Muscle of arm (tissue), 12 donors: ENCODE data around the gene MAN1A1. TPM values are rescaled to one million over a fixed set of nuclear protein-coding genes. Genes with fewer than 3 reads are reported as not detected.

Experiments used
- DNase-seq: peaks from one replicate; pipeline ENCODE4 v3.0.0-alpha.2; 2013
- polyA plus RNA-seq, 12 donors: library from polyadenylated mRNA; unstranded; fragments of 120-200 nt; gene quantifications; one replicate each; pipeline ENCODE4 v1.2.1, GENCODE V29; 2013; ENCODE audit not compliant: insufficient read length in 12 of 12

Gene MAN1A1
- polyA plus RNA-seq, 12 donors, result 26.5 to 63.0 (median 34.4) TPM; not detected in 1

- DNase-seq, result peak; percentile 84
These were observed 201.3 kb downstream of the MAN1A1 start for GRCh38 chr6:119148098-119148824.

DNA sequence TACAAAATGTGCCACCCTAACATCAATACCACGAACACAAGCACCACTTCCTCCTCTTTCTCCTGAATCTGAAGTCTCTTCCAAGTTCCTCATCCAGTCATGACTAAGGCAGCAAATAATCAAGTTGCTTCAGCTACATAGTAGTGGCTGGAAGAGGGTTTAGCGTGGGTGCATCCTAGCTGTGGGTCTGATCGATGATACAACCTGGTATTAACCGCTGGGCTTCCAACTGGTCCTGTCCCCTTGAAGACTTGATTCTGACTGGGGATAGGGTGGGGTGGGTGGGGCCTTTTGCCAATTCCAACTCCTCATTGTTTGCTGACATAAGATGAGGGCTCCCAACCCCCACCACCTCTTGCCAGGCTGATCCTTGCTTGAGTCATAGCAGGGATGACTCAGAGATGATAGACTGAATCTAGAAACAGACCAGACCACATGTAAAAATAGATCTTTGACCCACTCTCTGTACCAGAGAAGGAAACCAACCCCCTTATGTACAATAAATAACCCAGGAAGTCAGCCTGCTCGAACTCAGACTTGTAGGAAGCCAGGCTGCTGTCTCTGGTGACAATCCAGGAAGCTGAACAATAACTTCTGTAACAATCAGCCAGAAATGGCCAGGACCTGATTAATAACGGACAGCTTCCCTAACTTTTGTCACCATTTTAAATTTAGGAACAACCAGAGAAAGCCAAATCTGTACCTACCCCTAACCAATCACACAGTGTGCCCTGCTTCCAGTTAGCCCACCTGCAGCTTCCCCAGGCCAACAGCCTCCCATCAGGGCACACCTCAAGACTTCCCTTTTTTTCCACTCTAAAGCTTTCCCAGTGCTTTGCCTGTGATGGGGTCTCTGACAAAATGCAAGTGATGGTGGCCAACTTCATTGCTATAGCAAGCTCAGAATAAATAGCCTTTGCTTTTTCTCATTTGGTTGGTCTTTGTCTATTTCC lies 202.2 kb downstream of the MAN1A1 start:
- no peak for DNase-seq

- DNase-seq, result no peak
These were observed 204.4 kb downstream of the MAN1A1 start for GRCh38 chr6:119145111-119145510.

DNA sequence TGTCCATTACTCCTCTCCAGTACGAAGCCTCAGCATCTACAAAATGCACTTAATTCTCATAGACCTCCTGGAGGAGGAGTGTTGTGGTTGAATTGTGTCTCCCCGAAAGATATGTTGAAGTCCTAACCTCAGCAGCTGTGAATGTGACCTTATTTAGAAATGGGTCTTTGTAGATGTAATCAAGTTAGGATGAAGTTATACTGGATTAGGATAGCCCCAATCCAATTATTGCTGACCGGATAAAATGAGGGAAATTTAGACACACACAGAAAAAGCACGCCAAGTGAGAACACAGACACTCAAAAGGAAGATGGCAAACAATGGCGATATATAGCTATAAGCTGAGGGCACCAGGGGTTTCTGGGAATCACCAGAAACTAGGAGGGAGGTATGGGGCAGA lies 206.9 kb downstream of the MAN1A1 start:
- DNase-seq, result no peak

GRCh38 chr6:119142041-119142440 lies 207.5 kb downstream of the MAN1A1 start:
- no peak for DNase-seq

GRCh38 chr6:119140196-119141140 lies 209.1 kb downstream of the MAN1A1 start:
- no peak for DNase-seq

DNA sequence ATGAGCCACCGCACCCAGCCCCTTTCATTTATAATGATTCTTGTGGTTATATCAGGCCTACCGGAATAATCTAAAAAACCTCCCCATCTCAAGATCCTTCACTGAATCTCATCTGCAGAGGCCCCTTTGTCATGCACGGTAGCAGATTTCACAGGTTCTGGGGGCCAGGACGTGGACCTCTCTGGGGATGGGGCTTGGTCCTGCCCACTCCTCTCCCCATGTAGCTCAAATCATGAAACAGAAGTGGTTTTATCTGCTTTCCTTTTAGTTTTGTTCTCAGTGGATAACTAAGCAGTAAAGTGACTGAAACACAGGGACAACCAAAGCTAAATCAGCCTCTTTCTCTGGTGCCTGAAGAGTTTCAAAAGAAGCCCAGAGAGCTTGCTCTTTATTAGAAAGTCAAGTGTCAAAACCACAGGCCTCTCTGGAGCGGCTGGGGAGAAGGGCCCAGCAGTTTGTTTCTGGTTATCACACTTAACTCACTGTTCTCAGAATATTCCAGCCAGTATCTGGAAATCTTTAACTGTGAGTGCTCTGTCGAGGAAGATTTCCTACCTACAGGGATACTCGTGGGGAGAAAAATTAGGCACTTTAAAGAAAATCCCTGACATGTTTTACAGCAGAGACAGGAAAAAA lies 210.5 kb downstream of the MAN1A1 start:
- no peak for DNase-seq

- DNase-seq, result no peak
These were observed 212.1 kb downstream of the MAN1A1 start for GRCh38 chr6:119137194-119138072.

DNA sequence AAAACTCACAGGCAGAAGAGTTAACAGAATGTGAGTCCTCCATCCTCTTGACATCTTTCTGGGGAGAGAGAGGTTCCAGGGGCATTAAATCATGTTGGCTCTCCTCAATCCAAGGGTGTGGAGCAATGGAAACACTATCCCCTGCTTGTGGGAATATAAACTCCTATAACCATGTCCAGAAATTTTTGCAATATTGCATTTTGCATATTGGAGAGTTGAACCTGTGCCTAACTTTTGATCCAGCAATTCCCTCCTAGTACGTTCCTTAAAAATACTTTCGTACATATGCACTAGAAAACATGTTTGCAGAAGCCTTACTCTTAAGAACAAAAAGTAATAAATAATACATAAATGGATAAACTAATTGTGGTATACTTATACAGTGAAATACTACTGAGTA lies 214.8 kb downstream of the MAN1A1 start:
- DNase-seq, result no peak

DNA sequence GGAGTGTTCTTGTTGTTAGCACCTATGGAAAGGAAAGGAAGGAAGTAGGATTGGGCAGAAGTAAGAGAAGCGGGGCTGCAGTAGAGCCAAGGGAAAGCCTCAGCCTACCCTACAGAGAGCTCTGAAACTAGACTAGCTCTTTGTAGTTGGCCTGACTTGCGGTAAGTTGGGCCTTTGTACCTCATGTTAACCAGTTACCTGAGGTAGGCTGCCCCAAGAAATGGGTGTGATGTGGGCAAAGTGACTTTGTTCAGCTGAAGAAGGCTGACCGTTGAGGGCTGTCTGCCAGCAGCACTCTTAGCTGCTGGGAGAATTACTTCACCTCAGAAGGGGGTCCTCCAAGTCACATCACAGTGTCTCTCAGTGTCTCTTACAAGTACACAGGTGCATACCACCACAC lies 216.2 kb downstream of the MAN1A1 start:
- DNase-seq, result no peak

GRCh38 chr6:119132261-119132981 lies 217.1 kb downstream of the MAN1A1 start:
- peak; percentile 51 for DNase-seq

GRCh38 chr6:119129968-119130484 lies 219.5 kb downstream of the MAN1A1 start:
- peak; percentile 42 for DNase-seq

GRCh38 chr6:119129148-119129967 lies 220.2 kb downstream of the MAN1A1 start:
- peak; percentile 78 for DNase-seq

GRCh38 chr6:119128252-119128912 lies 221.2 kb downstream of the MAN1A1 start:
- DNase-seq, result no peak

DNA sequence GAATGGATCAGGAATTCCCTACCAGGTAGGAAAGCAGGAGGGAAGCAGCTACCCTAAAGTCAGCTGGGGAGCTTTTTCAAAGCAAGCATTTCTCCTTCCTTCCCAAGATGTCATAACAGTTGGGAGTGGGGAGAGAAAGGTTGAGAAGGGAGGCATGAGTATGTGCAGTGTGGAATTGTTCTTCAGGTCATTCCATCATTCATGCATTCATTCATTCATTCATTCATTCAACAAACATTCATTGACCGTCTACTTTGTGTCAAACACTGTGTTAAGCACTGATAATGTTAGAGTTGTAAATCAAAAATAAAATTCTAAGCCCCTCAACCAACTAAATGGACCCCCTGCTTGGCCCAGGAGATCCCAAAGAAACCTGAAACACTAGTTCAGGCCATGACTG lies 221.9 kb downstream of the MAN1A1 start:
- DNase-seq, result no peak
